Spleen (tissue), 7 donors: Measurements from ENCODE around the gene DAPK1.

Experiments used
- POLR2A ChIP-seq, 3 donors: fragments of 450-650 bp; IDR thresholded peaks; one replicate each; pipeline ENCODE4 v1.5.1; 2017; ENCODE audit warnings: antibody characterized with exemption in 3 of 3, mild to moderate bottlenecking in 1 of 3
- POLR2AphosphoS5 ChIP-seq, 3 donors: sonication (generic); formaldehyde crosslinking; IDR thresholded peaks; one replicate each; pipeline ENCODE4 v1.5.1; 2017; ENCODE audit warnings: antibody characterized with exemption in 3 of 3
- TF ChIP-seq, protein P1 (sequence below), 11 experiments: fragments of 200-600 bp in 7 of 11; fragments of 450-650 bp in 4 of 11; sonication (generic) in 4 of 11; IDR thresholded peaks in 8 of 11; conservative IDR thresholded peaks in 3 of 11; 1 replicate in 7 of 11; 2 replicates in 4 of 11; pipeline versions ENCODE4 v1.4.0 to v1.8.0; 2016 to 2021; ENCODE audit warnings: antibody characterized with exemption in 11 of 11, inconsistent platforms in 4 of 11, mild to moderate bottlenecking in 1 of 11
- donor health status: DM: no; HTN: no; CAD: no; lungs with moderate emphysema.
- donor health status: DM: no; HTN: no; CAD: no.
- donor health status: DM: no; HTN: no; CAD: no.

DNA sequence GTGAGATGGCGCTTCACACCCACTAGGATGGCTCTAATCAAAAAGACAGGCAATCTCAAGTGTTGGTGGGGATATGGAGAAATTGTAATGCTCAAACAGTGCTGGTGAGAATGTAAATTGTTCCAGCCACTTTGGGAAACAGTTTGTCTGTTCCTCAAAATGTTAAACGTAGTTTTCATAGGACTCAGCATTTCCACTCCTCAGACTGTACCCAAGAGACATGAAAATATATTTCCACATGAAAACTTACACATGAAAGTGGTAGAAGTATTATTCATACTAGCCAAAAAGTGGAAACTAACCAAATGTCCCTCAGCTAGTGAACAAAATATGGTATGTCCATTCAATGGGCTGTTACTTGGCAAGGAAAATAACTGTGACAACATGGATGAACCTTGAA, 120.6 kb downstream of the DAPK1 start:
- no peak for TF ChIP-seq POLR2AphosphoS5 (IDR thresholded peaks at IDR 0.05)
- TF ChIP-seq, protein P1, sequence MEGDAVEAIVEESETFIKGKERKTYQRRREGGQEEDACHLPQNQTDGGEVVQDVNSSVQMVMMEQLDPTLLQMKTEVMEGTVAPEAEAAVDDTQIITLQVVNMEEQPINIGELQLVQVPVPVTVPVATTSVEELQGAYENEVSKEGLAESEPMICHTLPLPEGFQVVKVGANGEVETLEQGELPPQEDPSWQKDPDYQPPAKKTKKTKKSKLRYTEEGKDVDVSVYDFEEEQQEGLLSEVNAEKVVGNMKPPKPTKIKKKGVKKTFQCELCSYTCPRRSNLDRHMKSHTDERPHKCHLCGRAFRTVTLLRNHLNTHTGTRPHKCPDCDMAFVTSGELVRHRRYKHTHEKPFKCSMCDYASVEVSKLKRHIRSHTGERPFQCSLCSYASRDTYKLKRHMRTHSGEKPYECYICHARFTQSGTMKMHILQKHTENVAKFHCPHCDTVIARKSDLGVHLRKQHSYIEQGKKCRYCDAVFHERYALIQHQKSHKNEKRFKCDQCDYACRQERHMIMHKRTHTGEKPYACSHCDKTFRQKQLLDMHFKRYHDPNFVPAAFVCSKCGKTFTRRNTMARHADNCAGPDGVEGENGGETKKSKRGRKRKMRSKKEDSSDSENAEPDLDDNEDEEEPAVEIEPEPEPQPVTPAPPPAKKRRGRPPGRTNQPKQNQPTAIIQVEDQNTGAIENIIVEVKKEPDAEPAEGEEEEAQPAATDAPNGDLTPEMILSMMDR (IDR thresholded peaks at IDR 0.05 in 8 of 11, conservative IDR thresholded peaks at IDR 0.05 in 3 of 11) = no peak
- no peak for TF ChIP-seq POLR2A (IDR thresholded peaks at IDR 0.05)
